Measurements from ENCODE around the gene B9D1. TPM values are rescaled to one million over a fixed set of nuclear protein-coding genes. Genes with fewer than 3 reads are reported as not detected.
A peak's percentile ranks its signal among the peaks of the same experiment; 100 is the strongest.

B9D1 gene
- total and polyA plus RNA-seq, 2 of the 13 experiments (the other 11 are each of a cell fraction or from before 2014, with no cell fraction given): 27.7 to 31.1 TPM

DNA sequence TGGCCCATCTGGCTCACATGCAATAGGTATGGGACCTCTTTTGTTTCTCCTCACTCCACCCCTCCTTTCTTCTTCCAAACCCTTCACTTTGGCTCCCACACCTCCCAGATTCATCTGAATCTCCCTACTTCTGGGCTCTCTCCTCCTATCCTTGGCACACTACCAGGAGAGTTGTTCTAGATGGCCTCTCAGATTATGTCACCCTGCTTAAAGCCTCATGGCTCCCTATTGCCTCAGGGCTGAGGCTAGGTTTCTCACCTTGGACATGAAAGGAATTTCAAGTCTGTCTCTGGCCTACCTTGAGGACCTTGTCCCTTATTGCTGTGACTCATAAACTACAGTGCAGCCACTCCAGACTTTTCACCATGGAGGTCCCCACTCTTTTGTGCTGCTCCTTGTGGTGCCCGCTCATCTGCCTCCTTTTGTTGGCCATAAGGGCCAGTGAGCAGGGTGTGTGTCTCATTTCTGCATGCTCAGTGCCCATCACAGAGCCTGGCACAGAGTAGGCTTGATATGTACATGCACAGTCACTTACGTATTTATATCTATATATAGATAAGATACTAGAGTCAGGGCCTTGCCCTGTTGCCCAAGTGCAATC is 25.5 kb upstream of the B9D1 start:
- CTCF ChIA-PET (ENCODE audit: low intra/inter-chr PET ratio, low total read pairs): no interaction called here
- POLR2A ChIA-PET: interaction anchor here (1.4 to 3.9 kb wide), 2 partner anchors 10 to 23 kb away, joined by 3 to 33 read pairs; partner anchors contain the start of gene MAPK7

More for the DNA sequence above, 25.5 kb upstream of the B9D1 start:
- in situ Hi-C loops (cut with HindIII; ENCODE audit: extremely low pct_ligation_motif_present, low pct_unique_long_range_greater_than_20kb): no loop called here
- peak overlapping the region; percentile 24; the same call in 1 of the 2 replicates for H3K4me2 ChIP-seq (ENCODE audit: low read depth, low read length)
- H3K9ac ChIP-seq (ENCODE audit: insufficient read depth, low read depth, low read length): no peak overlapping the region
- no peak overlapping the region; a peak in 1 of 6 replicates for H3K4me3 ChIP-seq (replicated peaks in 1 of 3; ENCODE audit: insufficient read depth in 1 of 3, low read depth in 2 of 3, low read length in 3 of 3)
- peaks cover 4 to 14% of the 10 kb centered on the region in 2 experiments; a peak in 3 of 5 replicates for H3K36me3 ChIP-seq (replicated peaks in 1 of 2; ENCODE audit: control insufficient read depth in 1 of 2, insufficient read depth in 2 of 2, low read length in 2 of 2)
- WGBS (ENCODE audit: low lambda C conversion rate): 71% methylated on average over 2 of the region's 2 CpGs
- intact Hi-C loops (cut with micrococcal nuclease; ENCODE audit: unreplicated experiment): no loop called here
- no TSS peak for BruUV-seq (replicated peaks)
- DNase-seq (ENCODE audit: low spot score): no peak
- H3K9me3 ChIP-seq (ENCODE audit: low read length): no peaks in the 10 kb centered on the region
- H3K27me3 ChIP-seq (ENCODE audit: control insufficient read depth in 1 of 2, insufficient read depth in 2 of 2, low read length in 2 of 2): peaks cover 0 to 20% of the 10 kb centered on the region in 2 experiments; a peak in 2 of 5 replicates
- H4K20me1 ChIP-seq (ENCODE audit: insufficient read depth, low read length): no peaks in the 10 kb centered on the region
- H2AFZ ChIP-seq (ENCODE audit: low read length): no peak overlapping the region
- no peak for ATAC-seq
- H3K27ac ChIP-seq (ENCODE audit: extremely low read length, insufficient read depth, low read length): no peak overlapping the region
- H3K79me2 ChIP-seq (ENCODE audit: insufficient read depth, low read length): no peaks in the 10 kb centered on the region
- TF ChIP-seq, protein P1, sequence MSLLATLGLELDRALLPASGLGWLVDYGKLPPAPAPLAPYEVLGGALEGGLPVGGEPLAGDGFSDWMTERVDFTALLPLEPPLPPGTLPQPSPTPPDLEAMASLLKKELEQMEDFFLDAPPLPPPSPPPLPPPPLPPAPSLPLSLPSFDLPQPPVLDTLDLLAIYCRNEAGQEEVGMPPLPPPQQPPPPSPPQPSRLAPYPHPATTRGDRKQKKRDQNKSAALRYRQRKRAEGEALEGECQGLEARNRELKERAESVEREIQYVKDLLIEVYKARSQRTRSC (CRISPR knock-in tag; IDR thresholded peaks at IDR 0.05; ENCODE audit: low read depth): no peak
- TF ChIP-seq ZC3H13 (CRISPR knock-in tag; IDR thresholded peaks at IDR 0.05) (no peak), EHMT2 (IDR thresholded peaks at IDR 0.05; ENCODE audit: borderline replicate concordance, low read depth, low read length) (no peak), MXD4 (CRISPR knock-in tag; IDR thresholded peaks at IDR 0.05) (no peak), ZNF225 (CRISPR knock-in tag; IDR thresholded peaks at IDR 0.05) (no peak), DNMT3B (CRISPR knock-in tag; conservative IDR thresholded peaks at IDR 0.05) (no peak), CBX2 (IDR thresholded peaks at IDR 0.05; ENCODE audit: low read depth, low read length) (no peak), CBX2 (CRISPR knock-in tag; IDR thresholded peaks at IDR 0.05; ENCODE audit: low read depth) (no peak), PHF20 (CRISPR knock-in tag; IDR thresholded peaks at IDR 0.05) (no peak)
- peaks cover 29% of the 10 kb centered on the region for H3K4me1 ChIP-seq (ENCODE audit: insufficient read depth, low read length)
- no peak for FAIRE-seq
